ENCODE measurements around the gene GSK3B. TPM values are rescaled to one million over a fixed set of nuclear protein-coding genes. Genes with fewer than 3 reads are reported as not detected.

Gene GSK3B
- polyA plus RNA-seq, 3 donors: 16.2 to 20.6 (median 20.5) TPM

DNA sequence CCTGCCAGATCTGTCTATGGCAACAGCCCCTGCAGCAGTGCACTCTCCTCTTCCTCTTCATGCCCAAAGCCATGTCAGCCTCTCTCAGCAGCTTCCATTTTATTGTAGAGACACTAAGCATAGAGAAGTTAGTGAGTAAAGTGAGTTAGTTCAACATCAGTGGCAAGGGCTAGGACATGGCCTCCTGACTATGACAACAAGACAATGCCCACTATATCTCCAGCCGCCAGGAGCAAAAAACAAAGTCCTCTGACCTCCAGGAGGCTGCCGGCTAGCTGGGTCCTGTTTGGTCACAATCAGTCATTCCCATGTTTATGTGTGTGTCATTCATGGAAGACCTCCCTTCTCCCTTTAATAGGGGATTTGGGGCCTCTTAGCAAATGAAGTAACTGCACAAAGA is 297.5 kb downstream of the GSK3B start:
- Histone ChIP-seq H3K9ac (ENCODE audit: insufficient read depth, low read length, poor library complexity, severe bottlenecking) (no peak overlapping the region), H3K4me1 (ENCODE audit: control insufficient read depth in 1 of 2, insufficient read depth in 2 of 2, low read length in 2 of 2) (no peaks in the 10 kb centered on the region), H3K79me2 (ENCODE audit: insufficient read depth, low read length) (no peaks in the 10 kb centered on the region), H3K36me3 (replicated peaks in 1 of 2; ENCODE audit: control insufficient read depth in 1 of 2, insufficient read depth in 2 of 2, low read length in 2 of 2) (no peaks in the 10 kb centered on the region), H2AFZ (ENCODE audit: insufficient read depth, low read depth, low read length, poor library complexity, severe bottlenecking) (peak overlapping the region; percentile 5), H3K4me3 (replicated peaks in 1 of 3; ENCODE audit: low read depth in 2 of 3, low read length in 3 of 3) (no peak overlapping the region), H3K27ac (ENCODE audit: low read depth in 1 of 2, low read length in 2 of 2) (no peak overlapping the region), H3K4me2 (replicated peaks; ENCODE audit: extremely low read depth, low read length, poor library complexity, severe bottlenecking) (no peak overlapping the region), H4K20me1 (ENCODE audit: insufficient read depth, low read length) (no peaks in the 10 kb centered on the region), H3K9me3 (replicated peaks in 1 of 2; ENCODE audit: control insufficient read depth in 1 of 2, insufficient read depth in 1 of 2, low read length in 2 of 2) (no peaks in the 10 kb centered on the region), H3K27me3 (ENCODE audit: control insufficient read depth in 2 of 2, insufficient read depth in 2 of 2, low read length in 2 of 2) (no peaks in the 10 kb centered on the region)
- no peak overlapping the region for H3K4me3 Mint-ChIP-seq
- peaks cover 0 to 3% (median 0%) of the 10 kb centered on the region in 7 donors for H3K9me3 Mint-ChIP-seq
- intact Hi-C loops (cut with micrococcal nuclease): no loop called here
- H3K27ac Mint-ChIP-seq: no peak overlapping the region
- H3K36me3 Mint-ChIP-seq: no peaks in the 10 kb centered on the region
- no peak for TF ChIP-seq CTCF (IDR thresholded peaks at IDR 0.05)
- no peaks in the 10 kb centered on the region for H3K4me1 Mint-ChIP-seq
- peaks cover 0 to 5% (median 2%) of the 10 kb centered on the region in 3 donors for H3K27me3 Mint-ChIP-seq (ENCODE audit: low read depth in 3 of 3)
- DNase-seq: no peak
- no CpG with 5 or more reads among the region's 2 CpGs for WGBS (ENCODE audit: insufficient coverage)

GRCh38 chr3:119796368-119796767 is 297.9 kb downstream of the GSK3B start:
- Histone ChIP-seq H3K79me2 (ENCODE audit: insufficient read depth, low read length) (no peaks in the 10 kb centered on the region), H3K4me3 (replicated peaks in 1 of 3; ENCODE audit: low read depth in 2 of 3, low read length in 3 of 3) (no peak overlapping the region), H4K20me1 (ENCODE audit: insufficient read depth, low read length) (no peaks in the 10 kb centered on the region), H3K9me3 (replicated peaks in 1 of 2; ENCODE audit: control insufficient read depth in 1 of 2, insufficient read depth in 1 of 2, low read length in 2 of 2) (no peaks in the 10 kb centered on the region), H3K9ac (ENCODE audit: insufficient read depth, low read length, poor library complexity, severe bottlenecking) (no peak overlapping the region), H3K27ac (ENCODE audit: low read depth in 1 of 2, low read length in 2 of 2) (no peak overlapping the region), H3K4me2 (replicated peaks; ENCODE audit: extremely low read depth, low read length, poor library complexity, severe bottlenecking) (no peak overlapping the region), H3K36me3 (replicated peaks in 1 of 2; ENCODE audit: control insufficient read depth in 1 of 2, insufficient read depth in 2 of 2, low read length in 2 of 2) (no peaks in the 10 kb centered on the region), H2AFZ (ENCODE audit: insufficient read depth, low read depth, low read length, poor library complexity, severe bottlenecking) (peak overlapping the region; percentile 5), H3K4me1 (ENCODE audit: control insufficient read depth in 1 of 2, insufficient read depth in 2 of 2, low read length in 2 of 2) (no peaks in the 10 kb centered on the region), H3K27me3 (ENCODE audit: control insufficient read depth in 2 of 2, insufficient read depth in 2 of 2, low read length in 2 of 2) (no peaks in the 10 kb centered on the region)
- Mint-ChIP-seq H3K27ac (peak overlapping the region in 1 of 7 donors; percentile 55), H3K4me3 (no peak overlapping the region), H3K9me3 (peaks cover 0 to 3% (median 0%) of the 10 kb centered on the region in 7 donors), H3K27me3 (ENCODE audit: low read depth in 3 of 3) (peaks cover 0 to 3% (median 2%) of the 10 kb centered on the region in 3 donors), H3K4me1 (no peaks in the 10 kb centered on the region), H3K36me3 (no peaks in the 10 kb centered on the region)
- 100% methylated on average over 2 of the region's 2 CpGs for WGBS (ENCODE audit: insufficient coverage)
- TF ChIP-seq CTCF (IDR thresholded peaks at IDR 0.05): no peak
- DNase-seq: no peak
- intact Hi-C loops (cut with micrococcal nuclease): no loop called here

All from CD14-positive monocyte (primary cell).